ENCODE measurements around the gene TMEM134. TPM values are rescaled to one million over a fixed set of nuclear protein-coding genes. Genes with fewer than 3 reads are reported as not detected.

The TMEM134 gene
- total RNA-seq, 4 donors from 2014 or later: 6.9 to 59.5 (median 36.0) TPM

DNA sequence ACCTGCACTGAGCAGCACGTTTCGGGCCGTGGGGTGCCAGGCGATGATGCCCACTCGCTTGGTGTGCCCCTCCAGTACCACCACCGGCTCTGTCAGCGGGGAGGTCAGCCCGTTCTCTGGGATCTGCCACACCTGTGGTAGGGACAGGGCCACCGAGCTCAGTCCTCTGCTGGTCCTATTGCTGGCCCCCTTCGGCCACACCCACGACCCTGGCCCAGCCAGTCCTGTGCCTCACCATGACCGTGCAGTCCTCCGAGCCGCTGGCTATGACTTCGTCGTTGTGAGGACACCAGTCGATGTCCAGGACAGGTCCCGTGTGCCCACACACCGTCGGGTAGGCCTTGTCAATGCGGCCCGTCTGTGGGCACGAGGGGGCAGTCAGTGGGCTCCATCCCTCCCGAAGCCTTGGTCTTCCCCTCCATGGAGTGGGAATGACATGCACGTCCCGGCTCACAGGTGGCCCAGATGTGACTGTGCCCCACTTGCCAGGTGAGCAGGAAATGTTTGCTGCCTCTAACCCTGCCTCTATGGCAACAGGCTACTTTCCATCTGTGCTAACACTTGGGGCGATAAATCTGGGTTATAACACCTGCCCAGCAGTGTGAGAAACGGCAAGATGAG lies 27.2 kb downstream of the TMEM134 start:
- Histone ChIP-seq H3K27me3 (no peaks in the 10 kb centered on the region), H3K4me3 (no peak overlapping the region), H3K36me3 (no peaks in the 10 kb centered on the region), H3K9me3 (no peaks in the 10 kb centered on the region), H3K4me1 (no peaks in the 10 kb centered on the region), H3K27ac (no peak overlapping the region)
- no peak for DNase-seq
- intact Hi-C loops (cut with DNase I; ENCODE audit: low total_unique reads): no loop called here
- TF ChIP-seq POLR2A (IDR thresholded peaks at IDR 0.05): no peak
- TF ChIP-seq, protein P1, sequence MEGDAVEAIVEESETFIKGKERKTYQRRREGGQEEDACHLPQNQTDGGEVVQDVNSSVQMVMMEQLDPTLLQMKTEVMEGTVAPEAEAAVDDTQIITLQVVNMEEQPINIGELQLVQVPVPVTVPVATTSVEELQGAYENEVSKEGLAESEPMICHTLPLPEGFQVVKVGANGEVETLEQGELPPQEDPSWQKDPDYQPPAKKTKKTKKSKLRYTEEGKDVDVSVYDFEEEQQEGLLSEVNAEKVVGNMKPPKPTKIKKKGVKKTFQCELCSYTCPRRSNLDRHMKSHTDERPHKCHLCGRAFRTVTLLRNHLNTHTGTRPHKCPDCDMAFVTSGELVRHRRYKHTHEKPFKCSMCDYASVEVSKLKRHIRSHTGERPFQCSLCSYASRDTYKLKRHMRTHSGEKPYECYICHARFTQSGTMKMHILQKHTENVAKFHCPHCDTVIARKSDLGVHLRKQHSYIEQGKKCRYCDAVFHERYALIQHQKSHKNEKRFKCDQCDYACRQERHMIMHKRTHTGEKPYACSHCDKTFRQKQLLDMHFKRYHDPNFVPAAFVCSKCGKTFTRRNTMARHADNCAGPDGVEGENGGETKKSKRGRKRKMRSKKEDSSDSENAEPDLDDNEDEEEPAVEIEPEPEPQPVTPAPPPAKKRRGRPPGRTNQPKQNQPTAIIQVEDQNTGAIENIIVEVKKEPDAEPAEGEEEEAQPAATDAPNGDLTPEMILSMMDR (IDR thresholded peaks at IDR 0.05): no peak

DNA sequence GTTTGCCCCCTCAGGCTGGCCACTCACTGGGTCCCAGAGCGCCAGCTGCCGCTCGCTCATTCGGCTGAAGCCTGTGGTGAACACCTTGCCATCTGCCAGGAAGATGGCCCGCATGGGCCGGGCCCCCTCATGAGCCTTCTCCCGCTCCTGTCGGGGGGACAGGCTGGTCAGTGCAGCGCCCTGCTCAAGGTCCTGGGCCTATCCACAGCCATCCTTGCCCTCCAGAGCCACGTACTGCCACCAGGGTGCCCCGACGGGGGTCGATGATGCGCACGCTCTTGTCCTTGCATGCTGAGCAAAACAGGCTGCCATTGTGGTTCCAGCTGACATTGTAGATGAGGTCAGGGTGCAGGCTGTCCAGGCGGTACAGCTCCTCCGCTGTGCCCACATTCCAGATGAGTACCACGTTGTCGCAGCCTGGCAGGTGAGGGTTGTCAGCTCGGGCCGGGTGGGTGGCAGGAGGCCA lies 27.9 kb downstream of the TMEM134 start:
- TF ChIP-seq, protein P1 (IDR thresholded peaks at IDR 0.05): no peak
- no peak for TF ChIP-seq POLR2A (IDR thresholded peaks at IDR 0.05)
- intact Hi-C loops (cut with DNase I; ENCODE audit: low total_unique reads): no loop called here
- no peaks in the 10 kb centered on the region for H3K36me3 ChIP-seq
- H3K27ac ChIP-seq: no peak overlapping the region
- H3K4me3 ChIP-seq: no peak overlapping the region
- no peaks in the 10 kb centered on the region for H3K27me3 ChIP-seq
- H3K4me1 ChIP-seq: peaks cover 0 to 3% of the 10 kb centered on the region in 2 donors
- DNase-seq: no peak
- no peaks in the 10 kb centered on the region for H3K9me3 ChIP-seq

DNA sequence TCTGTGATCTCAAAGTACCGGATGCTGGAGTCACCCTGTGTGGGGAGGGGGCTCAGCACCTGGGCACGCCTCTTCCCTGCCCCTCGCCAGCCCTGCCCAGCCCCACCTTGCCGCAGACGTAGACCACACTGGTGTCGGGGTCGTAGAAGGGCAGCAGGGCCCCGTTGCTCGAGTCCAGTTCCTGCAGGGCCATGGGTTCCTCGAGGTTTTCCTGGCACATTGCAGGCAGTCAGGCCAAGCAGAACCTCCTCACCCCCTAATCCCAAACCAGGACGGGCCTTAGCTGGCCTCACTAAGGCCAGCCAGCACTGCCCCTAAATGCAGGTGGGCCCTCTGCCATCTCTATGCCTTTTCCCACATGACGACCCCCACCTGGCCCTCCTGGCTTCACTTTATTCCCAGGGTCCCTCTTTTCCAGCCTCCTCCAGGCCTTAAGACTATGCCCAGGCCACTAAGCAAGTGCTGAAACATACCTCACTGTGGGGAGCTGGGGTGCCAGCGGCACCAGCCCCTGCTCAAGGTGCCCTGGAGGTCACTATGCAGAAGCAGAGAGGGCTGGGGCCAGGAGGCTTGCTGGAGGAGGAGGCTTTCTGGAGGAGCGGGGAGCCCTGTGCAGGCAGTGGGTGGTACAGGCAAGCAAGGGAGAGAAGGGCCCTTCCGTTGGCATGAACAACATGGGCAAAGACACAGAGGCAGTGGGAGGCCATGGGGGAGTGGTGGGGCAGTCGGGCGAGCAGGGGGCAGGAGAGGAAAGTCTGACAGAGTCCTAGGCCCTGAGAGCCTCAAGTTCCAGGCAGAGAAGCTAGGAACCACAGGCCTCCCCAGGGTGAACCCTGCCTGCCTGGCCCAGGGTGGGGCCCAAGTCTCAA lies 28.6 kb downstream of the TMEM134 start:
- peaks cover 0 to 4% of the 10 kb centered on the region in 2 donors for H3K4me1 ChIP-seq
- no peaks in the 10 kb centered on the region for H3K27me3 ChIP-seq
- DNase-seq: no peak
- intact Hi-C loops (cut with DNase I; ENCODE audit: low total_unique reads): no loop called here
- TF ChIP-seq, protein P1 (IDR thresholded peaks at IDR 0.05): no peak
- TF ChIP-seq POLR2A (IDR thresholded peaks at IDR 0.05): no peak
- H3K9me3 ChIP-seq: no peaks in the 10 kb centered on the region
- H3K4me3 ChIP-seq: no peak overlapping the region
- H3K27ac ChIP-seq: peak overlapping the region in 1 of 2 donors; percentile 40
- no peaks in the 10 kb centered on the region for H3K36me3 ChIP-seq

DNA sequence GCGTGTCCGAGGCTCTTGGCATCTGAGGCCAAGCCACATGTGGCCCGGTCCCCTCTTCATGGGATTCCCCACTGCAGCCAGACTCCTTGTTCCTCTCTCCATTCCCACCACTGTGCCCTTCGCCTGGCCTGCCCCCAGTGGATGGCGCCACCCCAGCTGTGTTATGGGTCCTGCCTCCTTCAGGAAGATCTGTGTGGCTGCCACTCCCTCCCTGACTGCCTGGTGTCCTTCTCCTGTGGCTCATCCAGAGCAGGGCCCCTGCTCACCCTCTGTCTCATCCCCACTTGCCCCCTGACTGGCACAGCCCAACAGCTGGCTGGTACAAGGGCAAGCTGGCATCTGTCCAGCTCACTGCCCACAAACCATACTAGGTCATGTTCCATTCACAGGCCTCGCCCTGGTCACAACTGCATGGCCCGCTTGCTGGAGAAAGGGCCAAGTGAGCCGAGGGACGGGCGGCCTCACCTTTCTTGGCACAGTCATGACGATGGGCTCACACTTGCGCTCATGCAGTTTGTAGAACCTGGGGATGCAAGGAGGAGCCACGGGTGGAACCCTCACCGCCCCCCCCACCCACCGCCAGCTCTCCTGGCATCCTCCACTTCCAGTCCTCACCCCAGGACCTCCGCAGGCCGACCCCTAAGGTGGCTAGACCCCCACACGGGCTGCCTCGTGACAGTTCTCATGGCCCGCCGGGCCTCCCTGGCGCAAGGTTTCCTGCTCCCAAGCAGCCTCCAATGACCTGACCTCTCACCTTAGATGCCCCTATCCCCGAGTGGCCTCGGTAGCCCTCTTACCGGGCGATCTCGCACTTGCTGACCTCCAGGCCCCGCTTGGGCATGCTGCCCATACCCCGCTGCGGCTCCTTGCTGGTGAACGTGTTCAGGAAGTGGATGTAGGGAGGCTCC lies 29.5 kb downstream of the TMEM134 start:
- Histone ChIP-seq H3K36me3 (no peaks in the 10 kb centered on the region), H3K9me3 (no peaks in the 10 kb centered on the region), H3K27me3 (no peaks in the 10 kb centered on the region), H3K4me3 (no peak overlapping the region), H3K27ac (peak overlapping the region in 1 of 2 donors; percentile 40), H3K4me1 (peaks cover 0 to 4% of the 10 kb centered on the region in 2 donors)
- intact Hi-C loops (cut with DNase I; ENCODE audit: low total_unique reads): no loop called here
- peak in 1 of 2 donors; percentile 62 for DNase-seq
- no peak for TF ChIP-seq POLR2A (IDR thresholded peaks at IDR 0.05)
- TF ChIP-seq, protein P1 (IDR thresholded peaks at IDR 0.05): no peak
